GM18907 (cell line): Measurements from ENCODE around the gene SRGAP2B.
A peak's percentile ranks its signal among the peaks of the same experiment; 100 is the strongest.
"Not testable (repeated sequence)": the region's sequence is repeated elsewhere in the genome, so short reads cannot be mapped to it uniquely, and the experiment has no call there.

Experiments used
- ATAC-seq: cut with Tn5 transposase; IDR thresholded peaks from one replicate; pipeline ENCODE4 v1.9.1; 2021; ENCODE audit warnings: mild to moderate bottlenecking, moderate library complexity; ENCODE audit not compliant: unreplicated experiment

The SRGAP2B gene

DNA sequence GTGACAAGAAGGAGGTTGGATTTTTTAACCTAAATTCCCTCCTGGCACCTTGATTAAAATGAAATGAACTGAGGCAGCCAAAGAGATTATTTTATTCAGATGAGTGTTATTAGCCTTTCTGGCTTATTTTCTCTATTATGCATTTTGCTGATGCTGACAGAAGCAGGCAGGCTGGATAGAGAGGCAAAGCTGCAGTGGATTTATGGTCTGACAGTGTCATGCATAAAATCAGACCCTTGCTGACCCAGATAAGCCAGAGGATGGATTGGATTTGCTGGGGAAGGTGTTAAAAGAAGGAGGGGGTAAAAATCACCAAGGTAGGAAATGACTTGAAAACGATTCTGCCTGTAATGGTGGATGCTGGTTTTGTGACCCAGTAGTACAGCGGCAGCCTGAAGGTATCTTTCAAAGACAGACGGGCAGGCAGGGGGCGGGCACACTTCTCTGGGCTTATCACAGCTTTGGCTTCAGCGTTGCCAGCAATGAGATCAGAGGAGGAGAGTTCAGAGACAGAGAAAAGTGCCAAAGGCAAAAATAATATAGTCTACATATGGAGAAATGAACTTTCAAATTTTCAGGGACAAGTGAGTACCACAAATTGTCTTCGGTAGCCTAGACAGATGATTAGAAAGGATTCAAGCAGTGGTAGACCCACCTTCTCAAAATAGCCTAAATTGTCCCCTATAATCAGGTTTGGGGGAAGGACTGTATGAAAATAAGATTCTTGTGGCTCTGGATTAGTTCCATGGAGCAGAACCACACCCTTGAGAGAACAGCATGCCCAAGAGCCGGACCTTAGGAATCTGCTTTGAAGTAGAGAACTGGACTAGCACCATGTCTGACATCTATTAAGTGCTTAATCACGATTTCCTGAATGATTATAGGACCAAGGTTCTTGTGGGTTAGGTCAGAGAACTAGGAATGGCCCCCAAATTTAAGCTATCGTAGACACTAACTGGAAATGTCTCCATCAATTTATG is 133.2 kb downstream of the SRGAP2B start:
- not testable (repeated sequence) for ATAC-seq

DNA sequence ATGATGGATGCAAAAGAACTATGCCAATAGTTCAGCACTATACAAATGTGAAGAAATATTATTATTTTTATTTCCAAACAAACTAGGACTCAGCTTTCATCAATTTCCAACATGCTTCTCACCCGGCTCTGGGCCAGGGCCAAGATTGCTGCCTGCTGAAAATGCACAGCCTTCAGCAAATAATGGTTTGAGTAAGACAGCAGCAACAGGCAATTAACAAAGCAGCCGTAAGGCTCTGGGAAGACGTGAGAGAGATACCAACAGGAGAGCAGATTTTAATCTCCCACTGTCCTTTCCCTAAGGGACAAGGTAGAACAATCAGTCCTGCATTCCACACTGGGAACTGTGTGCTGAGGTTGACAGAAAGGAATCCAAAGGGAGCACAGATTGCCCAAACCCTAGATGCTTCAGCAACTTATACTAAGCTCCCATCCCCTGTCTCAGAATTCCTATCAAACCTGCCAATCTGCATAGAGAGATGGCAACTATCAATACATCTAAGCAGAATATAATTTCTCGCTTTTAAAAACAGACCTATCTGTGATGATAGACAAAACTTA is 134.1 kb downstream of the SRGAP2B start:
- ATAC-seq = not testable (repeated sequence)

DNA sequence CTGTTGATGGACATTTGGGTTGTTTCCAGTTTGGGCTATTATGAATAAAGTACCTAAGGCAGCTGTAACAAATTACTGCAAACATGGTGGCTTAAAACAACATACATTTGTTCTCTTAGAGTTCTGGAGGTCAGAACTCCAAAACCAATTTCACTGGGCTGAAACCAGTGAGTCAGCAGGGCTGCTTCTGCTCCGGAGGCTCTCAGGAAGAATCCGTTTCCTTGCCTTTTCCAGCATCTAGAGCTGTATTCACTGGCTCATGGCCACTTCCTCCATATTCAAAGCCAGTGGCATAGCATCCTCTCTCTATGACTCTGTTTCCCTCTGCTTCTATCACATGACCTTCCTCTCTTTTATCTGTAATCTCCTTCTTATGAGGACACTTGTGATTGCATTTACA is 146.7 kb downstream of the SRGAP2B start:
- ATAC-seq = not testable (repeated sequence)

DNA sequence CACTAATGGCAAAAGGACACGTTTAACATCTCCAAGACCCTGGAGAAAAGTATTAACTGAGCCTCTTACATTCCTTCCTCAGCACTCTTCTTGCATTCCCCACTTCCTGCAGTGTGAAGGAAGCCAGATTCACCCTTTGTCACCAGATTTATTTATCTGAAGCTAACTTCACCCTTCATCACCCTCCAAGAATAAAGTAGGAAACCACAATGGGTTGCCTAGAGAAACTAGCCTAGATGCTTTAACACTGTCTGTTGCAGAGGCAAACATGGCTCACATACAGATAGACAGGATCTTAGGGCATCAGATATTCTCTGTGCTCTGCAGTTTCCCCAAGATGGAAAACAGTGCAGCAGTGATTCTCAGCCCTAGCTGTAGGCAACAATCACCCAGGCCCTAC is 147.6 kb downstream of the SRGAP2B start:
- ATAC-seq = not testable (repeated sequence)

DNA sequence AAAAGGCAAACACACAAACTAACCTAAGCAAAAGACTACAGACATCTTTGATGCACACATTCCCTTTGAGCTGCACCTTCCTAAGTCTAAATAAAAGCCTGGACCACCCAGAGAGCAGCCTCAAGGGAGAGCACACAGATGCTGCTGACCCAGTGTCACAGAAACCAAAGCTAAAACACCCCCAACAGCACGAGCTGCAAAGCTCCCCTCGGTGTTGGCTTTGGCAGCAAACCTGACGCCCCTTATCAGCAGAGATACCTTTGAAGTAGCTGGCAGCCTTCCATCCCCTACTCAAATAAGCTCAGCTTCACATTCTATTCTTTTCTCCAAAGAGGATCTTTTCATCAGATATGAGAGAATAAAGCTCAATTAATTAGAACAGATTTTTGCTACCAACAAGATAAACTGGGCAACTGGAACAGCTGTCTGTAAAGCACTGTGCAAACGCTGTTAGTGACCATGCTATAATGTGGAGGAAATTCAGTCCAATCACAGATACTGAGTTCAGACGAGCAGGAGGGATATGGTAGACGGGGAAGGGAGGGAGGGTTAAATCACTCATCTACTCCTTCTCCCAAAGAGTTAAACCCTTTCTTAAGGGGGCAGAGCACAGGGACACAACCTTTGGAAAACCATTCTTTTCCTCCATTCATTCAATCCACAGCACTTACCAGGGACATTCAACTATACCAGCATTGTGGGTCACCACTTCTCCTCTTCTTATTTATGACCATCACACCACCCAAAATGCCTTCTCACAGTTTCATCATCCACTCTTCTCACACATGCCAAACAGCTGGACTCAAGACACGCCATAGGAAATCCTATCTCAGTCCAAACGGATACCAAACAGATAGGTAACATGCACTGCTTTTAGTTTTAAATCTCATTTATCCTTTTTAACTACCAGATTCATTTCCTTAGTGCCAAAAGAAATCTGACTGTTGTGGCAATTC is 148.3 kb downstream of the SRGAP2B start:
- not testable (repeated sequence) for ATAC-seq

DNA sequence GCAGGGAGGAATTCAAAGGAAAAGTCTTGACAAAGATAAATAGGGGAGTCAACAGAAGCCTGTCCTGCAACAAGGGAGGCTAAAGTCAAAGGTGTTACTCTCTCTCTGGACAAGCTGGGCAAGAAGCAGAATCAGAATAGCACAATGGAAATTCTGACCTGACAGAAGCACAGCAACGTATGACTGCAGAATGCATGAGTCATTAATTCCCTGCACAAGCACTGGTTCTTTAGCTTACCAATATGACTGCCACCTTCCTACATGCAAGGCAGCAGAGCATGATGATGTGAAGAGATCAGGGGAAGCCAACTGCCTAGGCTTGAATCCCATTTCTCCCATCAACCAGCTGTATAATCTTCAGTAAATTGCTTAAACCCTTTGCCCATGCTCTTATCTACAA is 153.4 kb downstream of the SRGAP2B start:
- ATAC-seq = peak; percentile 62

DNA sequence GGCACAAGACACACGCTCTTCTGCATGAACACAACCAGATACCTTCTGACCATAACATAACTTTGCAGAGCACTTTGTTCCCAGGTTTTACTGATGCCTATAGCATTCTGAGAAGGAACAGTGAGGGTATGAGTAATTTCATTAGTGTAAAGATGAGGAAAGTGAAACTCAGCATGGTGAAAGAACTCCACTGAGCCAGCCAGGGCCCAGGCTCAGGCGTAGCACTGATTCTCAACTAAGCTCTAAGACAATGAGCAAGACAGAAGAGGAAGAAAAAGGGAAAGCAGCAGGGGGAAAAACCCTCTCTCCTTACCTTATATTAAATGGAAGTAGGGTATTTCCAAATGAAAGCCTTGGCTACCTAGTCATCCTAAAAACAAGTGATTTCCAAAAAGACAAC is 155.1 kb downstream of the SRGAP2B start:
- peak; percentile 82 for ATAC-seq

DNA sequence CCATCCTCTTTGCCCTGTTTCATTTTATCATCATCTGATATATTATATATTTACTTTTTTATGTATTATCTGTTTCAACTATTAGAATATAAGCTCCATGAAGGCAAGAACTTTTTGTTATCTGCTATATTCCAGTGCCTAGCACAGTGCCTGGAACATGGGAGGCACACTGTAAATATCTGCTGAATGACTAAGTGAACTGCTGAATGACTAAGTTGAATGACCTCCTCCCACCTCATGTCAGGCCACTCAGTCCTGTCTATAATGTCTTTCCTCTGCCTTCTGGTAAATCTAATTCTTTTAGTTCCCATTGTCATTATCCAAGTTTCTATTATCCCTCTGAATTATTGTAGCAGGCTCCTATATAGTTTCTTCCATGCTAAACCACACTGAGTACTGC is 156.5 kb downstream of the SRGAP2B start:
- not testable (repeated sequence) for ATAC-seq

DNA sequence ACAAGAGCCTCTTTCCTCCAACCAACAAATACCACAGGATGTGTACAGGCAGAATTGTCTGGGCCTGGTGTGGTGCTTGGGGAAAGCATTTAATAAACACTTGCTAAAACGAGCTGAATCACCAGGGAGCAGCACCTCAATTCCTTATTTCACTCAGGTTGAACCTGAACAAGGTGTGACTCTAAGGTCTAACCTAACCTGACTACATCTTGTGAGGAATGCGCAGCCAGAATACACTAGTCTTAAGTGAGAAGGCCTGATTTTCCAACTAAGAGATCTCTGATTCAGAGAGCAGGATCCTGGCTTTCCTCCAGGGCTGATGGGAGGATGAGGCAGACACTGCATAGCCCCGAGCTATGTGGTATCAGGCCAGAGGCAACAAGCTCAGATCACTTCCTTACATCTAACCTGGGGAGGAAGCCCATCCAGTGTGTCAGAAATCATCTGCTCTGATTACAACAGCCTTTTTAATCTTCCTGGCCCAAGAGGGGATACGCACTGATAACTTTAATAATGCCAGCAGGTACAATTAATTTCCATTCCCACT is 158.9 kb downstream of the SRGAP2B start:
- not testable (repeated sequence) for ATAC-seq

DNA sequence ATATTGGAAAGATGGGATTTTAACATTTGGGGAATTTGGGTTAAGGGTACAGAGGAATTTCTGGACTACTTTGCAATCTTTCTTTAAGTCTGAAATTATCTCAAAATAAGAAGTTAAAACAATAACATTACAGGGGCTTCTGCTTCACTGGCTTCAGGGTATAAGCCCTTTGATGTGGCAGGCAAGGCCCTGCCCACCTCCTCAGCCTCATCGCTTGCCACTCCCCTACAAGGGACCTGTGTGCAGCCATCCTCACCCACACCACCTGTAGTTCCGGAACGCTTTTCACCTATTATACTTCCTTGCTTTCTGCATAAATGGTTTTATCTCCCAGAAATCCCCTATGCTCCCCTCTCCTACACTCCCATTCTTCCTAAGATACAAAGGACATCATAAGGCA is 159.8 kb downstream of the SRGAP2B start:
- not testable (repeated sequence) for ATAC-seq

DNA sequence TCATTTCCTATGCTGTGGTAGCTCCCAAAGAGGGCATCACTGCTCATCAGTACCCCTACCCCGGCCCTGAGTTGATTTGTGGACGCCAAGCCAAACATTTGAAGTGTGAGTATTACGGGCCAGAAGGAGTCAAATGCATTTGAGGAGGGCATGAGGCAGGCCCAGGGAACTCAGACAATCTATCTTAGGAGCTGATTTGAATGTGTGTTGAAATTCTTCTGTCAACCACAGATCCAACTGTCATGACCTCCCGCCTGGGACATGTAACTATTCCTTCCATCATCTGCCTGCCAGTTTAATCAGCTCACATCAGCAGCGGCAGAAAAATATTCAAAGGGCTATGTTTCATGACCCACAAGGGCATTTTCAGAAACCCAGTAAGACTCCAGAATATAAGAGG is 162.1 kb downstream of the SRGAP2B start:
- ATAC-seq = not testable (repeated sequence)

DNA sequence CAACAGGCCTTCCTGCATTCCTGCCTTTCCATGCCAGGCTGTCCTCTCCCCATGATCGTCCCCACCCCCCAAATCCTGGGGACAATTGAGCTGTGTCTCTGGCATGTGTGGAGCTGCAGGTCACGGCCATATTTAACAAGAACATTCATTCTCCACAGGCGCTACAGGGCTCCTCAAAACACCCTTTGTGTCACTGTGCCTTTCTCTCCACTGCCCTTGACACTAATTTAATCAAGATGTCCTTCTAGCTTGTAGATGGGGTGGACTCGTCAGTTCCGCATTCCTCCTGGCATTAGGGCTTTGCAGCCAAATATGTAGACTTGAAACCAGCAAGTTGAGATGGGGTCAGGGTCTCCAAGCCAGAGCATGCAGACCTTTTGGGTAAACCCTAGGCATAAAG is 163.0 kb downstream of the SRGAP2B start:
- not testable (repeated sequence) for ATAC-seq

DNA sequence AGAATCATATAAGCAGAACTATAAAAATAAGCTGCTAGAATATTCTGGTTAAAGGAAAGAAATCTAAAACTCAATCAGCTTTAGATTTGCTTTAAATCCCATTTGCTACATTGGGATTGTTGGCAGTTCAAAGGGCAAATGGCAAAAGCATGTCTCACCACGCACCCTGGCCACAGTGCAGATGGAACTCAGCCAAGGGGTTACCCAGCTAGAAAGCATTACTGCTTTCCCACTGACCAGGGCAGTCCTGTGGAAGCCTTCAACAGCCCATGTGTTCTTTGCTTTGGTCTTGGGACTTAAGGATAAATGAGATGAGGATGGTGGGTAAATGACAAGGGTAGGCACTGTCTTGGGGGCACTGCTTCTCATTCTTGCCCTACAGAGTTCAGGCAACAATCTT is 163.6 kb downstream of the SRGAP2B start:
- ATAC-seq = not testable (repeated sequence)

DNA sequence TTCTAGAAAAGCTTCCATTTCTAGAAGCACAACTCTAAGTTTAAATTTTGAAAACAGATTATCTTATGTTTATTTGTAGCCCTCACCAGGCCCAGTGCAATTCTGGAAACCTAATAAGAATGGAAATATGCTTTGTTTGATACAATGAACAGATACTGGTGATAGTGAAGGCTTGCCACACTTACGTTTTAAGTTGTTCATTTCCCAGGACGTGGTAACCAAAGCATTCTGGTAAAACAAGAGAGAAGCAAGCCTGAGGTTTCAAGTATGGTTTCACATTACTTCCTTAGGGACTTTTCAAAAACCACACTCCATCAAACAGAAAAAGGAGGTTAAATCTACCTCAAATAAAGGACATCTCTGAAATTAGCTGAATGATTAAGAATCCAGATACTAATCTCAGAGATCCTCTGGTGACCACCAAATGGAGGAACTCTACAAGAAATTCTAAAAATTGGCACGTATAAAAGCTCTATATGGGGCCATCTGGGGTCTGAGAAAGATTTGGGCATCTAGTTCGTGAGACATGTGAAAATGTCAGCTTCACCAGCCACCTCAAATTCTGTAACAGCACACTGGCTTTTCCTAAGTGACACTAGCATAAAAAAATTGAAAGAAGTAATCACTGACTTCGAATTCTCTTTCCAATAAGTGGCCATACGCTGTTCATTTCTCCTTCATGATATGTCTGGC is 164.9 kb downstream of the SRGAP2B start:
- not testable (repeated sequence) for ATAC-seq

DNA sequence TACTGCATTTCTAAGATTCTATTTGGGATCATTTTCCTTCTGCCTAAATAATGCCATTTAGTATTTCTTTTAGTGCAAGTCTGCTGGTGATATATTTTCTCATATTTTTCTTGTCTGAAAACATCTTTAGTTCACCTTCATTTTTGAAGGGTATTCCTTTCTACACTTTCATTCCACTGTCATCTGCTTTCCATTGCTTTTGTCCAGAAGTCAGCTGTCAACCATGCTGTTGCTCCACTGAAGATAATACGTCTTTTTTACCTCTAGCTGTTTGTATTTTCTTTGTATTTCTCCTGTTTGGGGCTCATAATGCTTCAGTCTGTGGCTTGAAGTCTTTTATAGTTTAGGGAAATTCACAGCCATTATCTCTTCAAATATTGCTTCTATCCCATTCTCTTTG is 167.8 kb downstream of the SRGAP2B start:
- not testable (repeated sequence) for ATAC-seq

DNA sequence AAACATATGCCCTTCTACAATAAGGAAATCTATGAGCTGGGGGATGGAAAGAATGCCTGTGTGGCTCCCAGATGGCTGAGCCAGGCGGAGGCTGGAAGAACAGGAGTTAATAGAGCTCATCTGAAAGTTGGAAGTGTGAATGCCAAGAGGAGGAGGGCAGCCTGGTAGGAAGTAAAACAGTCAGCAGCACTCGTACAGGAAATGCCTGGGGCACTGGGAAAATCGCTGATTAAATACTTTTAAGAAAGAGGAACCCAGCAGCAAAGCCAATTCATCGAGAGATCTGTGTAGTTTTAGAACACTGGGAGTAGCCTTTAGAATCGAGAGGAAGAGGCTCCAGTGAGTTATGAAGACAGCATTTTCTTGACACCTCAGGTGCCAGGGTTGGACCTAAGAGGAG is 171.5 kb downstream of the SRGAP2B start:
- ATAC-seq = not testable (repeated sequence)

DNA sequence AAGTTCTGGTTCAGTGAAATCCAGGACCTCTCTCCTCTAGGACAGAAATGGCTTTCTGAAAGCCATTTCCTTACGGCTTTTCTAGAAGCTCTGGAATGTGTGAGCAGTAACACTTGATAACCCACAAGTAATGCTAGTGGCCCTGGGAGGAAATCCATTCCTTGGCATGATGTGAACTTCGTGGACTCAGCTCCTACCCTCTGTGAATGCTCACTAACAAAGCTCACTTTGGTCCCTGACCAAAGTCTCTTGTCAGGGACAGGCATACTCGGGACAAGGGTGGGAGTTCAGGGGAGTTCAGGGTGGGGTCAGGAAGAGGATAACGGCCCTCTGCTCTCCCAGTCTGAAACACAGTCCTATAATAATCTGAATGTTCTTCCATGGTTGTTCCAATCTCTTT is 172.3 kb downstream of the SRGAP2B start:
- not testable (repeated sequence) for ATAC-seq

DNA sequence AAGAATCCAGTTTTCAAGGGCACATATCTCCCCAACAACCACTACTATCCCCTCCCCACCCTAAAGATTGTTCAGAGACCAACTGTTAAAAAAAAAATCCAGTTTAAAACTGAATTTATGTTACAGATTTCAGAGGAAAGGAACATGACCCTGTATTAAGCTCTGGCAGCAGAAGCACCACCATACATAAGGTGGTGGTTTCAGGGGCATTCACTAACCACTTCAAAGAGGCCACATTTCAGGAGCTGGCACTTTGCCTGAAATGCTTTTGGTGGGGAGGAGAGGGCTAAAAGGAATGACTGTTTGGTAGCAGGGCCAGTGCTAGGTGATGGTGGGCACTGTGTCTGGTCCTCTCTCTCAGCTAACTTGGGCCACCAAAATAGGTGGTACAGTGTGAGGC is 176.0 kb downstream of the SRGAP2B start:
- ATAC-seq = not testable (repeated sequence)

DNA sequence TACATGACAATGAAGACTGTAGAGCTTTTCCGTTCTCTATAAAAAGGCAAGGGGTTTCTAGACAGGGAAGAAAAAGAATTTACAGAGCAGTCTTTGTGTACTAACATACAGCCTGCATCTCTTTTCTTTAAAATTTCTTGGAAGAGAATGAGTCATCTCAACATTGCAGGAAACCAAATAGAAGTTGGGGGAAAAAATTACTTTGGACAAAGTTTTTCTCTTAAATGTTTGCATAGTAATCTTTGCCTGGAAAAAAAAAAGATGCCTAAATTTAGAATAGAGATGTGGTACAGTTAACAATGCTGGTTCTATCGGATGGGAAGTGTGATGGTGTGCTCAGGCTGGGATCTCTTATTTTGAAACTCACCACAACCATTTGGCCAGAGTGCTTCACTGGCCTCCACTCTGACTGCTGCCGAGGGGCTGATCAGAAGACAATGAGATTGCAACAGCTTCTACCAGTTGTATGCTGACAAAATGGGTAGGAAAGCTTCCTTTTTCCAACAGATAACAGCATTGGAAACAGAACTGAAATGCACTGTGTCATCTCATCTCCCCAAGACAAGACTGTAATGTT is 177.0 kb downstream of the SRGAP2B start:
- not testable (repeated sequence) for ATAC-seq
